Vagina (tissue), 2 donors: ENCODE measurements around the gene CDON.

Experiments
- CTCF ChIP-seq, 3 experiments: fragments of 450-650 bp in 2 of 3; fragments of 200-600 bp in 1 of 3; sonication (generic) in 1 of 3; IDR thresholded peaks; one replicate each; pipeline ENCODE4 v1.5.1; 2017 to 2019; ENCODE audit warnings: antibody characterized with exemption in 3 of 3, mild to moderate bottlenecking in 2 of 3, moderate library complexity in 2 of 3
- POLR2A ChIP-seq, 2 donors: fragments of 450-650 bp; IDR thresholded peaks; one replicate each; pipeline ENCODE4 v1.6.1; 2017; ENCODE audit warnings: antibody characterized with exemption in 2 of 2, mild to moderate bottlenecking in 2 of 2, moderate library complexity in 2 of 2
- POLR2AphosphoS5 ChIP-seq, 2 donors: sonication (generic); formaldehyde crosslinking; IDR thresholded peaks; one replicate each; pipeline ENCODE4 v1.9.0; 2017; ENCODE audit warnings: antibody characterized with exemption in 2 of 2, mild to moderate bottlenecking in 2 of 2, low read depth in 1 of 2; ENCODE audit not compliant: insufficient read depth in 1 of 2

GRCh38 chr11:126011754-126012153 lies 50.9 kb downstream of the CDON start:
- TF ChIP-seq POLR2AphosphoS5 (IDR thresholded peaks at IDR 0.05; ENCODE audit: insufficient read depth in 1 of 2, low read depth in 1 of 2), result no peak
- no peak for TF ChIP-seq CTCF (IDR thresholded peaks at IDR 0.05)
- TF ChIP-seq POLR2A (IDR thresholded peaks at IDR 0.05), result no peak
